ENCODE results near the gene ANAPC13.

- no peak for TF ChIP-seq SIN3A (IDR thresholded peaks at IDR 0.05; ENCODE audit: low read depth)
- no peak for TF ChIP-seq SRF (IDR thresholded peaks at IDR 0.05; ENCODE audit: low read depth)
- no peak for TF ChIP-seq CTCF (IDR thresholded peaks at IDR 0.05 in 2 of 3, conservative IDR thresholded peaks at IDR 0.05 in 1 of 3; ENCODE audit: borderline replicate concordance in 1 of 3, insufficient read depth in 1 of 3, low read depth in 2 of 3, low read length in 2 of 3)
- no peak for TF ChIP-seq POLR2A (IDR thresholded peaks at IDR 0.05; ENCODE audit: borderline replicate concordance, extremely low read depth, insufficient read depth, insufficient read length)
- no peak for TF ChIP-seq EZH2phosphoT487 (IDR thresholded peaks at IDR 0.05; ENCODE audit: borderline replicate concordance)
- no peak for TF ChIP-seq EZH2 (IDR thresholded peaks at IDR 0.05)
- TF ChIP-seq TCF7L2 (IDR thresholded peaks at IDR 0.05; ENCODE audit: borderline replicate concordance, extremely low read depth, insufficient read depth, insufficient read length): no peak
- no peak for TF ChIP-seq POLR2AphosphoS5 (IDR thresholded peaks at IDR 0.05; ENCODE audit: low read depth, low read length)
- no peak for TF ChIP-seq EGR1 (IDR thresholded peaks at IDR 0.05; ENCODE audit: low read depth)
Observed at GRCh38 chr3:134466331-134466730, 19.5 kb downstream of the ANAPC13 start.

Measured in HCT116 (cell line).